Dermis microvascular lymphatic vessel endothelial cell (primary cell): ENCODE measurements around the gene MOB1B. TPM values are rescaled to one million over a fixed set of nuclear protein-coding genes. Genes with fewer than 3 reads are reported as not detected.
"Not testable (repeated sequence)": the region's sequence is repeated elsewhere in the genome, so short reads cannot be mapped to it uniquely, and the experiment has no call there.

Source experiments
- DNase-seq, 2 donors: peaks; one replicate each; pipeline versions ENCODE4 v3.0.0 to v3.0.0-alpha.2; 2010; ENCODE audit warnings: low read depth in 2 of 2
- total RNA-seq: library from RNA; depleted of rRNA; stranded (reverse); fragments of >200 nt; gene quantifications from 2 replicates; pipeline ENCODE4 v1.2.1, GENCODE V29; 2014

MOB1B gene
- total RNA-seq, 1 donor from 2014 or later: 8.2 TPM

DNA sequence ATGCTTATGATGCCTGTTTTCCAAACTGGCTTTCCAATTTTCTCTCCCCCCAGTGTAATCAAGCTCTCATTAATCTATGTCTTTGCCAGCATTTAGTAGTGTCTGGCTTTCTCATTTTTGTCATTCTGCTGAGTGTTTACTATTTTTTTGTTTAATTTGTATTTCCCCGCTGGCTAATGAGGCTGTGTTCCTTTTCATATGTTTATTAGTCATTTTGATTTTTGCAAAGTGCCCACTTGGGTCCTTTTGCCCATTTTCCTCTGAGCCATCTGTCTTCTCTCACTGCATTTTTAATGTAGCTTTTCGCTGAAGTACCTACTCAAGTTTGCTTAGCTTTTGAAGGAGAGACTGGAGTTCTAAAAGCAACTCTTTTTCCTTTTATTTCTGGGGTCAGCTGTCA, 106.0 kb downstream of the MOB1B start:
- no peak for DNase-seq

DNA sequence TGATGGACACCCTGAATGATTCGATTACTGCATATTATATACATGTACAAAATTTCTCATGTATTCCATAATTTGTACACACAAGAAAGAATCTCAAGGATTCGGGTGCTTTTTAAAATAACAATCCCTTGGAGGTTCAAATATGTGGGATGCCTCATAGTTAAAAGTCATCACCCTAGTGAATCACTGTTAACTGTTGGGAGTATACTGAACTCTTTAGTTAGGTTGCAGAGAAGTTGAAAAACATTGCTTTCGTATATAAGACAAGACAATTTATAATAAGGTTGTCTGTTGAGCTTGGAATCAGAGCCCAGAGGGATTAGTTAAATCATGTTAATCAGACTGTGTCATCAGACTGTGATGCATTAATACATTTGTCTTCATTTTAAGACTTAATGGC, 106.9 kb downstream of the MOB1B start:
- no peak for DNase-seq

DNA sequence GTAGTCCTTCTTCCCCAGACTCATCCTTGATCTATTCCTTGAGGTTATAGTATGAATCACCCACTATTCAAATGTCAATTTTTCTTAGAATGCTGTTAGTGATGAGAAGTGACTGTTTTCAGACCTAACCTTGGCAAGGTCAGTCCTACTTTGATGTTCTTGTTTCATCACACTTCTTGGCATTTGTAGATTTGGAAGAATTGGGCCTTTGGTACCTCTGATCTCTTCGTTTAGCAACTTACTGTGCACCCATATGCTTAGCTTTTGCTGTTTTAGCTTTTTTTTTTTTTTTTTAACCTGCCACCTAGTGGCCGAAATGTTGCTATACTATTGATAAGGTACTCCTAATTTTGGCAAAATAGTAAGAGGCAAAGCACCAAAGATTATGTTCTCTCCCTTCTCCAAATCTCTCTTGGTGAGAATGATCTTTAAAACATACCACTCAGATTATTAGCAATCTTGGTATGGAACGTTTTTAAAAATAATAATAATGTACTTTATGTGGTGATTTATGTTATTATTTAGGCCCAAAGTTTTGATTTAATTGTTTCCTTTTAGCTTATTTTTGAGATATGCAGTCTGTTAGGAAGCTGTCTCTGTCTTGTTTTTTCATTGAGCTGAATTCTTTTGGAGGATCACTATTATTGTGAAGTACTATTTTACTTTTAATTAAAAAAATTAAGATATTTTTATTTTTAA, 107.9 kb downstream of the MOB1B start:
- peak; percentile 31 to 45 for DNase-seq

DNA sequence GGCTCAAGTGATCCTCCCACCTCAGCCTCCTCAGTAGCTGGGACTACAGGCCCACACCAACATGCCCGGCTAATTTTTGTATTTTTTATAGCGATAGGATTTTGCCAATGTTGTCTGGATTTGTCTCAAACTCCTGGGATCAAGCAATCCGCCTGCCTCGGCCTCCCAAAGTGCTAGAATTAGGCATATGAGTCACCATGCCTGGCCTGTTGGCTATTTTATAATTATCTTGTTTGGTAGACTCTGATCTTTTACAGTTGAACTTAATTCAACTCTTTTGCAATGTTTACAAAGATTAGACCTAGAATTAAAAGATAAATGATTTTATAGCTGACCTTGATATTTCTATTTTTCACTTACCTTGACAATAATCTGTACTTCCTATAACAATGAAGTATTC, 109.3 kb downstream of the MOB1B start:
- DNase-seq: no peak

GRCh38 chr4:71017391-71017790, 115.2 kb downstream of the MOB1B start:
- not testable (repeated sequence) for DNase-seq

DNA sequence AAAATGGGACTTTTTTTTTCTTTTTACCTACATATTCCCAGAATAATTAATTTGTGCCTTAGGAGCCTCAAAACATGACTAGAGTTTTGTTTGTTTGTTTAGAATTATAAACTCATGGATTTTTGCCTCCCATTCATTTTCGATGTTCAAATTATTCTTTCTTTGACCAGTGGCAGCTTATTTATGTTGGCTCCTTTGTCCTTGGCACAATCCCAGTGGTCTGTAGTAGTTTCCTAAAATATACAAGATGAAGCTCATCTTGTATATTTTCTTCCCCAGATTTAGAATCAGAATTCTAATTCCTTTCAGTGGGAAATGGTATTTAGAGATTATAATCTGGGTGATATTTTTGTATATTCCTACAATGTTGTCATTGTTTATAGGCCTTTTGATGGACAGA, 118.4 kb downstream of the MOB1B start:
- peak; percentile 6 to 42 for DNase-seq

- no peak for DNase-seq
These were observed 123.5 kb downstream of the MOB1B start for GRCh38 chr4:71025654-71026053.

GRCh38 chr4:71026086-71026485, 123.9 kb downstream of the MOB1B start:
- peak; percentile 66 to 89 for DNase-seq

GRCh38 chr4:71027611-71028010, 125.4 kb downstream of the MOB1B start:
- no peak for DNase-seq

DNA sequence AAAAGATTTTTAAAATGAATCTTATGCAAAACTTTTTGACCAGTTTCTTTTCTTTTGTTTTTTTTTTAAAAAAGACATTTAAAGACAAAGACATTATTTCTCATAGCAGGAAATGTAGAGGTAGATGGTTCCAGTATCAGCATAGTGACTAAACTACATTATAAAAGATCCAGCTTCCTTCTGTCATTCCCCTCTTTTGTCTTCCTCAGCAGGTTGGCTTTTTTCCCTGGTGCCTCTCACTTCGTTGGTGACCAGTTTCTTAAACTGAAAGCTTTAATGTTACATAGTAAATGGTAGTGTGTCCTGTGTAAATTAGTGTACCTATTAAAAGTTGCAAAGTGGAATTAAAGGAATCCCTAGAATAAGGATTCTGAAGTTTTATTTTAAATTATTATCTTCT, 127.3 kb downstream of the MOB1B start:
- DNase-seq: peak in 1 of 2 donors; percentile 4

DNA sequence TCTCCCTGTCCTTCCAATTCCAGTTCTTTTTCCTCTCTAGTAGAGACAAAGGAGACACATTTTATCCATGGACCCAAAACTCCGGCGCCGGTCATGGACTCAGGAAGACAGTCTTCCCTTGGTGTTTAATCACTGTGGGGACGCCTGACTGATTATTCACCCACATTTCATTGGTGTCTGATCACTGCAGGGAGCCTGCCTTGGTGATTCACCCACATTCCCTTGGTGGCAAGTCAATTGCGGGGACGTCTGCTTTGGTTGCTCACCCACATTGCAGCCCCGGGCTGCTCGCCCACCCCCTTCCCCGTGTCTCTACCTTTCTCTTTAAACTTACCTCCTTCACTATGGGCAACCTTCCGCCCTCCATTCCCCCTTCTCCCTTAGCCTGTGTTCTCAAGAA, 129.9 kb downstream of the MOB1B start:
- not testable (repeated sequence) for DNase-seq

Other genes with a start within 250 kb of the MOB1B start
- gene JCHAIN, start 235.9 kb upstream of the MOB1B start, total RNA-seq: not detected in 2 replicates
- gene UTP3, start 213.8 kb upstream of the MOB1B start, total RNA-seq: 10.8 and 17.1 TPM in 2 replicates
- gene RUFY3, start 180.4 kb upstream of the MOB1B start, total RNA-seq: 25.4 and 29.6 TPM in 2 replicates
- 50.4 and 53.8 TPM in 2 replicates for gene GRSF1, start 62.5 kb upstream of the MOB1B start, total RNA-seq
- 17.7 and 20.2 TPM in 2 replicates for gene DCK, start 91.3 kb downstream of the MOB1B start, total RNA-seq